ENCODE measurements around the gene CARM1.

CARM1 gene

DNA sequence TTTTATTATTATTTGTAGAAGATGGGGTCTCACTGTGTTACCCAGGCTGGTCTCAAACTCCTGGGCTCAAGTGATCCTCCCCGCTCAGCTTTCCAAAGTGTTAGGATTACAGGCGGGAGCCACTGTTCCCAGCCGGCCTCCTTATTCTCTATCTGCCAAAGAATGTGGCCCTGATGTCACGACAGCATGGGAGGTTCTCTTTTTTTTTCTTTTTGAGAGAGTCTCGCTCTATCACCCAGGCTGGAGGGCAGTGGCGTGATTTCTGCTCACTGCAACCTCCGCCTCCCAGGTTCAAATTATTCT, 23.5 kb downstream of the CARM1 start:
- Histone ChIP-seq H3K9me3 (ENCODE audit: insufficient read depth, low read length) (no peaks in the 10 kb centered on the region), H3F3A (ENCODE audit: insufficient read depth) (no peaks in the 10 kb centered on the region), H2AFZ (ENCODE audit: low read depth, low read length, severe bottlenecking) (no peak overlapping the region), H3K9ac (ENCODE audit: low read length) (no peak overlapping the region), H3K27me3 (ENCODE audit: low read length) (no peaks in the 10 kb centered on the region), H3K4me2 (ENCODE audit: low read depth, low read length, poor library complexity, severe bottlenecking) (no peak overlapping the region), H3K4me3 (ENCODE audit: insufficient read depth, low read length, poor library complexity, severe bottlenecking) (no peak overlapping the region), H3K9me2 (replicated peaks; ENCODE audit: insufficient read depth, low read length) (no peaks in the 10 kb centered on the region), H3K27ac (ENCODE audit: low read depth, low read length) (no peak overlapping the region), H4K20me1 (ENCODE audit: low read depth, low read length) (no peaks in the 10 kb centered on the region; the same call in 1 of the 2 replicates), H3K36me3 (ENCODE audit: low read length) (no peaks in the 10 kb centered on the region), H3K79me2 (ENCODE audit: insufficient read depth, low read length) (peaks cover 61% of the 10 kb centered on the region)
- TF ChIP-seq, protein P1, sequence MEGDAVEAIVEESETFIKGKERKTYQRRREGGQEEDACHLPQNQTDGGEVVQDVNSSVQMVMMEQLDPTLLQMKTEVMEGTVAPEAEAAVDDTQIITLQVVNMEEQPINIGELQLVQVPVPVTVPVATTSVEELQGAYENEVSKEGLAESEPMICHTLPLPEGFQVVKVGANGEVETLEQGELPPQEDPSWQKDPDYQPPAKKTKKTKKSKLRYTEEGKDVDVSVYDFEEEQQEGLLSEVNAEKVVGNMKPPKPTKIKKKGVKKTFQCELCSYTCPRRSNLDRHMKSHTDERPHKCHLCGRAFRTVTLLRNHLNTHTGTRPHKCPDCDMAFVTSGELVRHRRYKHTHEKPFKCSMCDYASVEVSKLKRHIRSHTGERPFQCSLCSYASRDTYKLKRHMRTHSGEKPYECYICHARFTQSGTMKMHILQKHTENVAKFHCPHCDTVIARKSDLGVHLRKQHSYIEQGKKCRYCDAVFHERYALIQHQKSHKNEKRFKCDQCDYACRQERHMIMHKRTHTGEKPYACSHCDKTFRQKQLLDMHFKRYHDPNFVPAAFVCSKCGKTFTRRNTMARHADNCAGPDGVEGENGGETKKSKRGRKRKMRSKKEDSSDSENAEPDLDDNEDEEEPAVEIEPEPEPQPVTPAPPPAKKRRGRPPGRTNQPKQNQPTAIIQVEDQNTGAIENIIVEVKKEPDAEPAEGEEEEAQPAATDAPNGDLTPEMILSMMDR (IDR thresholded peaks at IDR 0.05; ENCODE audit: insufficient read depth, low read length, poor library complexity, severe bottlenecking): no peak
- TF ChIP-seq EZH2phosphoT487 (conservative IDR thresholded peaks at IDR 0.05; ENCODE audit: low read length): no peak

DNA sequence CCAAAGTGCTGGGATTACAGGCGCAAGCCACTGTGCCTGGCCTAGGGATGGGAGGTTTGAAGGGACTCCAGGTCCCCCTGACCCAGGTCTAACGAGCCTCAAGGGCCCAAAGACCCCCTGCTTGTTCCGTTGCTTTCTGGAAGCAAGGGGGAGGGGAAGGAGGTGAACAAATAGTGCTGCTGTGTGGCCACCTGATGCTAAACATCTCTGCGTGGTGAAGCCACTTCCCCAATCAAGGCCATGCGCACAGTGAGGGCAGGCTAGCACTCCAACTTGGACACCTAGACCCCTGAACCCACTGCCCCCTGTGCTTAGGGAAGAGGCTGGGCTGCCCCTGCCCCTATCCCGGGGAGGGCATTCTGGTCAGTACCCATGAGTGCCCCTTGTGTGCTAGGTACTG, 24.0 kb downstream of the CARM1 start:
- peaks cover 65% of the 10 kb centered on the region for H3K79me2 ChIP-seq (ENCODE audit: insufficient read depth, low read length)
- H3K4me2 ChIP-seq (ENCODE audit: low read depth, low read length, poor library complexity, severe bottlenecking): no peak overlapping the region
- H3K36me3 ChIP-seq (ENCODE audit: low read length): no peaks in the 10 kb centered on the region
- no peaks in the 10 kb centered on the region for H3K9me3 ChIP-seq (ENCODE audit: insufficient read depth, low read length)
- TF ChIP-seq EZH2phosphoT487 (conservative IDR thresholded peaks at IDR 0.05; ENCODE audit: low read length): no peak
- TF ChIP-seq, protein P1 (IDR thresholded peaks at IDR 0.05; ENCODE audit: insufficient read depth, low read length, poor library complexity, severe bottlenecking): no peak
- no peaks in the 10 kb centered on the region for H3F3A ChIP-seq (ENCODE audit: insufficient read depth)
- no peaks in the 10 kb centered on the region; the same call in 1 of the 2 replicates for H4K20me1 ChIP-seq (ENCODE audit: low read depth, low read length)
- no peaks in the 10 kb centered on the region for H3K27me3 ChIP-seq (ENCODE audit: low read length)
- H3K9ac ChIP-seq (ENCODE audit: low read length): no peak overlapping the region
- H3K4me3 ChIP-seq (ENCODE audit: insufficient read depth, low read length, poor library complexity, severe bottlenecking): no peak overlapping the region
- no peak overlapping the region for H3K27ac ChIP-seq (ENCODE audit: low read depth, low read length)
- no peaks in the 10 kb centered on the region for H3K9me2 ChIP-seq (replicated peaks; ENCODE audit: insufficient read depth, low read length)
- H2AFZ ChIP-seq (ENCODE audit: low read depth, low read length, severe bottlenecking): no peak overlapping the region

DNA sequence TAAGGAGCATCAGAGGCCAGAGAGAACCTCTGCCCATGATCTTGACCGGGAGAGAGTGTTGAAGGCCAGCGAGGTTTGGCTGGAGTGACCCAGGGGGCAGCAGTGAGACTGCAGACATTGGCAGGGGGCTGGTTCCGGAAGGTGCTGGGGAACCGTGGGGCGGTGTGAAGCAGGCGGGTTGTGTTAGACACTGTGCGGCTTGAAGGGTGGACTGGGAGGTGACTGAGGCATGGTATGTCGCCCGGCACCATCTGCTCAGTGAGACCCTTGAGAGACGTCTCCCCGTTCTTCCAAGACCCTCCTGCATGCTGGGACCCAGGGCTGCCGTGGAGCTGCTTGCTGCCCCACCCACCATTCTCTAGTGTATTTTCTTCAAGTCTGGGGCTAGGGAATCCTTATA, 24.6 kb downstream of the CARM1 start:
- Histone ChIP-seq H3K9me3 (ENCODE audit: insufficient read depth, low read length) (no peaks in the 10 kb centered on the region), H3K9me2 (replicated peaks; ENCODE audit: insufficient read depth, low read length) (no peaks in the 10 kb centered on the region), H3K36me3 (ENCODE audit: low read length) (no peaks in the 10 kb centered on the region), H3K4me2 (ENCODE audit: low read depth, low read length, poor library complexity, severe bottlenecking) (no peak overlapping the region), H3K27me3 (ENCODE audit: low read length) (no peaks in the 10 kb centered on the region), H3K4me3 (ENCODE audit: insufficient read depth, low read length, poor library complexity, severe bottlenecking) (no peak overlapping the region), H3F3A (ENCODE audit: insufficient read depth) (no peaks in the 10 kb centered on the region), H4K20me1 (ENCODE audit: low read depth, low read length) (no peaks in the 10 kb centered on the region; the same call in 1 of the 2 replicates), H2AFZ (ENCODE audit: low read depth, low read length, severe bottlenecking) (no peak overlapping the region), H3K79me2 (ENCODE audit: insufficient read depth, low read length) (peaks cover 66% of the 10 kb centered on the region), H3K27ac (ENCODE audit: low read depth, low read length) (no peak overlapping the region), H3K9ac (ENCODE audit: low read length) (no peak overlapping the region)
- TF ChIP-seq, protein P1 (IDR thresholded peaks at IDR 0.05; ENCODE audit: insufficient read depth, low read length, poor library complexity, severe bottlenecking): no peak
- TF ChIP-seq EZH2phosphoT487 (conservative IDR thresholded peaks at IDR 0.05; ENCODE audit: low read length): no peak

Measured in SU-DHL-6 (cell line).